K562 (cell line): ENCODE data around the gene RREB1. TPM values are rescaled to one million over a fixed set of nuclear protein-coding genes. Genes with fewer than 3 reads are reported as not detected.

Experiments used
- ATAC-seq: fragments of 200-7000 bp; cut with Tn5 transposase; 3 replicates; pipeline ENCODE4 v1.9.1; 2020; ENCODE audit warnings: moderate library complexity
- BruUV-seq: library from RNA; stranded (reverse); fragments of 400-500 nt; replicated peaks from 2 replicates; lab custom pipeline; 2021; lab: Mats Ljungman, UMichigan
- CTCF ChIA-PET: fragments of 300-600 bp; formaldehyde crosslinking; extraction: SDS; loops from one replicate; lab custom pipeline; 2021; ENCODE audit warnings: low intra/inter-chr PET ratio; lab: Yijun Ruan, JAX
- POLR2A ChIA-PET: fragments of 300-600, 350-650 bp; sonication (Branson Sonifier 250); formaldehyde crosslinking; extraction: SDS; loops from one replicate; lab custom pipeline; 2021; ENCODE audit warnings: antibody characterized with exemption, inconsistent platforms; lab: Yijun Ruan, JAX
- DNase-seq, 4 experiments: peaks; one replicate each; pipeline versions ENCODE4 v3.0.0 to v3.0.0-alpha.2; 2011 to 2018; ENCODE audit warnings: low spot score in 3 of 4, mixed read lengths in 3 of 4; ENCODE audit errors: extremely low read depth in 1 of 4
- FAIRE-seq: peaks from 2 replicates; lab custom pipeline; 2011; peaks lifted over from hg19 to GRCh38; lab: Jason Lieb, UNC
- H2AFZ ChIP-seq: 2 replicates; pipeline ENCODE4 v1.6.0; 2011; ENCODE audit warnings: low read depth, low read length, control low read depth, inconsistent platforms
- H3K27ac ChIP-seq: fragments of 200-600 bp; 3 replicates; pipeline ENCODE4 v1.8.0; 2011; ENCODE audit warnings: low read depth, mild to moderate bottlenecking, control low read depth, inconsistent platforms, low read length, moderate library complexity, mixed read lengths; ENCODE audit errors: extremely low read depth
- H3K27me3 ChIP-seq, 2 experiments: fragments of 300-600 bp in 1 of 2; 2 replicates in 1 of 2; 3 replicates in 1 of 2; pipeline versions ENCODE4 v1.6.0 to v1.8.0; 2011; ENCODE audit warnings: inconsistent platforms in 2 of 2, low read length in 2 of 2, mild to moderate bottlenecking in 1 of 2, mixed read lengths in 1 of 2, moderate library complexity in 1 of 2; ENCODE audit not compliant: control insufficient read depth in 2 of 2, insufficient read depth in 2 of 2
- H3K36me3 ChIP-seq: fragments of 300-600 bp; 3 replicates; pipeline ENCODE4 v1.8.0; 2011; ENCODE audit warnings: mild to moderate bottlenecking, low read length, inconsistent platforms; ENCODE audit not compliant: control insufficient read depth, insufficient read depth
- H3K4me1 ChIP-seq, 2 experiments: fragments of 200-600 bp in 1 of 2; replicated peaks in 1 of 2; 2 replicates in 1 of 2; 3 replicates in 1 of 2; pipeline versions ENCODE4 v1.5.1 to v1.8.0; 2011; ENCODE audit warnings: inconsistent platforms in 2 of 2, low read length in 2 of 2, mild to moderate bottlenecking in 1 of 2, mixed read lengths in 1 of 2, moderate library complexity in 1 of 2; ENCODE audit not compliant: control insufficient read depth in 2 of 2, insufficient read depth in 2 of 2
- H3K4me2 ChIP-seq: 2 replicates; pipeline ENCODE4 v1.6.1; 2011; ENCODE audit warnings: low read length, control low read depth, inconsistent platforms, mixed read lengths; ENCODE audit not compliant: insufficient read depth
- H3K4me3 ChIP-seq: fragments of 200-600 bp; sonication (generic), shearing (Covaris generic); 2 replicates; pipeline ENCODE4 v1.5.1; 2016; ENCODE audit warnings: control low read depth, inconsistent platforms
- H3K79me2 ChIP-seq: fragments of 200-600 bp; 3 replicates; pipeline ENCODE4 v1.8.0; 2011; ENCODE audit warnings: low read length, inconsistent platforms; ENCODE audit not compliant: control insufficient read depth, insufficient read depth
- H3K9ac ChIP-seq, 2 experiments: 2 replicates each; pipeline versions ENCODE4 v1.6.0 to v1.6.1; 2011; ENCODE audit warnings: low read depth in 2 of 2, low read length in 2 of 2, control low read depth in 1 of 2, inconsistent platforms in 1 of 2, mild to moderate bottlenecking in 1 of 2, mixed read lengths in 1 of 2; ENCODE audit not compliant: insufficient read depth in 1 of 2
- H3K9me1 ChIP-seq: one replicate; pipeline ENCODE4 v1.6.0; 2011; ENCODE audit warnings: inconsistent platforms, mild to moderate bottlenecking, low read length, moderate library complexity; ENCODE audit not compliant: control insufficient read depth, insufficient read depth
- H3K9me3 ChIP-seq: replicated peaks from 2 replicates; pipeline ENCODE4 v1.5.1; 2011; ENCODE audit warnings: low read depth, low read length, inconsistent platforms; ENCODE audit not compliant: control insufficient read depth, insufficient read depth
- H4K20me1 ChIP-seq: replicated peaks from 2 replicates; pipeline ENCODE4 v1.6.1; 2011; ENCODE audit warnings: low read length, inconsistent platforms, mixed read lengths; ENCODE audit not compliant: control insufficient read depth, insufficient read depth
- CBFA2T3 ChIP-seq: fragments of 450-650 bp; IDR thresholded peaks from 2 replicates; pipeline ENCODE4 v1.6.1; 2017
- EGR1 ChIP-seq: fragments of 450-650 bp; conservative IDR thresholded peaks from 2 replicates; pipeline ENCODE4 v1.6.1; 2017; ENCODE audit warnings: mild to moderate bottlenecking
- PRPF4 ChIP-seq: fragments of 200-400 bp; formaldehyde crosslinking; IDR thresholded peaks from one replicate; pipeline ENCODE4 v1.6.1; 2017; ENCODE audit warnings: low read length, low read depth, mild to moderate bottlenecking; ENCODE audit not compliant: insufficient read depth, poor library complexity, severe bottlenecking
- ZNF174 ChIP-seq: fragments of 250-450 bp; sonication (Bioruptor Pico); IDR thresholded peaks from 2 replicates; pipeline ENCODE4 v1.4.0; 2020; ENCODE audit warnings: mild to moderate bottlenecking
- WGBS: fragments of 100-300 bp; shearing (Covaris generic); methylation state at CpG from one replicate; pipeline ENCODE4 v1.1.6; 2016; ENCODE audit warnings: low coverage, mixed read lengths; ENCODE audit not compliant: insufficient coverage; ENCODE audit errors: missing lambda C conversion rate; 5-methylcytosine and 5-hydroxymethylcytosine counted together
- in situ Hi-C: fragments of 300-500 bp; cut with MboI; formaldehyde crosslinking; loops from 4 replicates; pipeline ENCODE4 v1.15.0; 2018; ENCODE audit warnings: inconsistent platforms, mixed read lengths
- intact Hi-C: fragments of 100-400 bp; cut with micrococcal nuclease; formaldehyde crosslinking; loops from 2 replicates; pipeline ENCODE4 v1.14.2; 2022
- polyA plus RNA-seq, 8 experiments: library from polyadenylated mRNA; depleted of rRNA in 4 of 8; stranded (reverse) in 5 of 8; unstranded in 3 of 8; fragments of >200 nt; fragmentation: Nextera tagmentation in 2 of 8; fragmentation: Illumina TruSeq in 1 of 8; extraction: Ambion mirVana in 2 of 8; extraction: Trizol in 1 of 8; gene quantifications; 2 replicates each; pipeline versions ENCODE4 v1.2.1 to v1.2.3, GENCODE V29; 2011 to 2014; ENCODE audit warnings: inconsistent platforms in 1 of 8, missing spikeins in 1 of 8
- total RNA-seq, 7 experiments: library from RNA; depleted of rRNA in 6 of 7; stranded (reverse); fragments of >200 nt in 6 of 7; fragmentation: Illumina TruSeq in 2 of 7; extraction: Trizol in 2 of 7; gene quantifications; 2 replicates each; pipeline versions ENCODE4 v1.2.1 to v1.2.3, GENCODE V29; 2011 to 2021; ENCODE audit warnings: low replicate concordance in 1 of 7
- TF ChIP-seq, protein P1 (sequence below): fragments of 450-650 bp; formaldehyde crosslinking; IDR thresholded peaks from 2 replicates; pipeline ENCODE4 v1.4.0; 2022; ENCODE audit warnings: missing genetic modification characterization

Gene RREB1
- total and polyA plus RNA-seq, 9 of the 15 experiments (the other 6 are each of a cell fraction or from before 2014, with no cell fraction given) = 3.3 to 64.2 (median 19.3) TPM

DNA sequence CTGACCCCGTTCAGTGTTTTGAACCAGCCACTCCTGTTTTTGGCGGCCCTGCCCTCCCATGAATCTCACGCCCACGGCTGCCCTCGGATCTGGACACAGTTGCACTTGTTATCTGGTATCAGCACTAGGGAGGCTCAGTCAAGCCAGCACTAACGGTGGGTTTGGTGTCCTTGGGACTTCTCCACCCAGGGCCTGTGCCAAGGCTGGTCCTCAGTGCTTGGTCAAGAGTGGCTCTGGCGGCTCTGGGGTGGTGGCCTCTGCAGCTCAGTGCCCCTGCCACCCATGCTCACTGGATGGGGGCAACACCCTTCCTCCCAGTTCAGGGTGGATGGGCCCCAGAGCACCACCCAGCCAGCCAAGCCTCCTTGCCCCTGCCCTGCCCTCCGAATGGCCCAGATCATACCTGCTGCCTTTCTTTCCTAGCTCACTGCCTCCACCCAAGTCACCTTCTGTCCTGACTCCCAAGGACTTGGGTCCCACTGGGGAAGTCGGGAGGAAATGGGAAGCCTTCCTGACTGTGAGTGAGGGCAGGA lies 150.5 kb downstream of the RREB1 start:
- Histone ChIP-seq H3K4me2 (no peak overlapping the region), H3K27me3 (no peaks in the 10 kb centered on the region; a peak in 1 of 5 replicates), H3K4me3 (no peak overlapping the region), H3K9me1 (no peaks in the 10 kb centered on the region), H3K9ac (peak overlapping the region in 1 of 2 experiments; percentile 80; a peak in 2 of 4 replicates), H2AFZ (peak overlapping the region; percentile 57), H3K27ac (no peak overlapping the region), H3K4me1 (peaks cover 32 to 44% of the 10 kb centered on the region in 2 experiments), H3K79me2 (no peaks in the 10 kb centered on the region), H3K9me3 (no peaks in the 10 kb centered on the region), H3K36me3 (no peaks in the 10 kb centered on the region), H4K20me1 (no peaks in the 10 kb centered on the region)
- FAIRE-seq (no peak), ATAC-seq (no peak), DNase-seq (peak; percentile 42 to 51 (median 48))
- WGBS = 32% methylated on average over 9 of the region's 9 CpGs
- CTCF ChIA-PET = no interaction called here
- TF ChIP-seq ZNF174 (CRISPR knock-in tag) = no peak
- peak; percentile 85 for TF ChIP-seq EGR1
- 0 out of 2 replicates have a peak, but pooled peaks have one; percentile 23 for TF ChIP-seq CBFA2T3
- no TSS peak for BruUV-seq
- POLR2A ChIA-PET = interaction anchor here (0.7 to 1.5 kb wide), 2 partner anchors 9 to 775 kb away, joined by 3 to 5 read pairs; no protein-coding TSS in a partner anchor
- in situ Hi-C loops (no loop called here), intact Hi-C loops (loop anchor here (5.0 kb wide), 1 partner anchor 701 kb away; no protein-coding TSS in a partner anchor)

DNA sequence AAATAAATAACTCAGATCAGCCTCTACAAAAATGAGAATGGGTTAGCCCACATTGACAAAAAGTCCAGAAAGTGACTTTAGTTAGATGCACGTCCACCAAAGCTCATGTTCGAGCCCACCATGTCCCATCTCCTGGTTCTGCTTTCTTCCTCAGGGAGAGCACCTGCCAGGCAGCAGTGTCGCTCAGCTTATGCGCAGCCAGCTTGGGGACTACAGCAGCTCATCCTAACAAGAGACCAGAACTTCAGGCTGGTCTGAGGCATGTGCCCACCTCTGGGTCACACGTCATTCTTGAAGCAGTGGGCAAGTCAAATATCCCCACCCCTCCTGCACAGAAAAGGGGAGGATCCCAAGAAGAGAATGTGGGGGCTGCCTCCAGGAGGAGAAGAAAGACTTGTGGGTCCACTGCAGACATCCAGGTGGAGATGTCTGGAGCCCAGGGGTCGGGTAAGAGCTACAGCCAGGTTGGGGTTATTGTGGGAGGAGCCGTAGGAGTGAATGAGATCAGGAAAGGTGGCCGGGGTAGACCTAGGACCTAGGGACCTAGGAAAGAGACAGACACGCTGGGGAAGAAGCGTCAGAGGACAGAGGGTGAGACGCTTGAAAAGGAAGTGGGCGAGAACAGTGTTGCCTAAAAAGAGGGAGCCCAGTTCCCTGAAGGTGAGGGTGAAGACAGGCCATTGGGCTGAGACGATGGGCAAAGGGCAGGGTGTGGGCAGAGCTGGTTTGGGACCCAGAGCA lies 152.7 kb downstream of the RREB1 start:
- intact Hi-C loops = no loop called here
- no TSS peak for BruUV-seq
- peak overlapping the region; percentile 98 for H2AFZ ChIP-seq
- ChIA-PET POLR2A (interaction anchor here (0.7 kb wide), 1 partner anchor 15 kb away, joined by 3 read pairs; no protein-coding TSS in a partner anchor), CTCF (no interaction called here)
- no peaks in the 10 kb centered on the region; a peak in 1 of 5 replicates for H3K27me3 ChIP-seq
- in situ Hi-C loops = no loop called here
- no peak overlapping the region for H3K27ac ChIP-seq
- TF ChIP-seq, protein P1, sequence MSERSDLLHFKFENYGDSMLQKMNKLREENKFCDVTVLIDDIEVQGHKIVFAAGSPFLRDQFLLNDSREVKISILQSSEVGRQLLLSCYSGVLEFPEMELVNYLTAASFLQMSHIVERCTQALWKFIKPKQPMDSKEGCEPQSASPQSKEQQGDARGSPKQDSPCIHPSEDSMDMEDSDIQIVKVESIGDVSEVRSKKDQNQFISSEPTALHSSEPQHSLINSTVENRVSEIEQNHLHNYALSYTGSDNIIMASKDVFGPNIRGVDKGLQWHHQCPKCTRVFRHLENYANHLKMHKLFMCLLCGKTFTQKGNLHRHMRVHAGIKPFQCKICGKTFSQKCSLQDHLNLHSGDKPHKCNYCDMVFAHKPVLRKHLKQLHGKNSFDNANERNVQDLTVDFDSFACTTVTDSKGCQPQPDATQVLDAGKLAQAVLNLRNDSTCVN (CRISPR knock-in tag) = 0 out of 2 replicates have a peak, but pooled peaks have one; percentile 24
- no peak for TF ChIP-seq PRPF4
- WGBS = 70% methylated on average over 12 of the region's 13 CpGs
- no peaks in the 10 kb centered on the region for H3K36me3 ChIP-seq
- FAIRE-seq = no peak
- peaks cover 20 to 37% of the 10 kb centered on the region in 2 experiments for H3K4me1 ChIP-seq
- H3K9ac ChIP-seq = peak overlapping the region in 1 of 2 experiments; percentile 81; a peak in 2 of 4 replicates
- no peak for ATAC-seq
- H3K9me1 ChIP-seq = no peaks in the 10 kb centered on the region
- no peaks in the 10 kb centered on the region for H4K20me1 ChIP-seq
- no peak overlapping the region for H3K4me3 ChIP-seq
- no peaks in the 10 kb centered on the region for H3K79me2 ChIP-seq
- DNase-seq = no peak
- no peaks in the 10 kb centered on the region for H3K9me3 ChIP-seq
- peak overlapping the region; percentile 85 for H3K4me2 ChIP-seq
